Endometrial microvascular endothelial cells (primary cell): ENCODE measurements around the gene ITPRID1. TPM values are rescaled to one million over a fixed set of nuclear protein-coding genes. Genes with fewer than 3 reads are reported as not detected.
"Not testable (repeated sequence)": the region's sequence is repeated elsewhere in the genome, so short reads cannot be mapped to it uniquely, and the experiment has no call there.

ENCODE experiments used
- in situ Hi-C: cut with HindIII; loops from 2 replicates; pipeline ENCODE4 v1.10.0; 2017; ENCODE audit warnings: low sequenced_read_pairs, low pct_unique_long_range_greater_than_20kb; ENCODE audit errors: inconsistent ontology term
- total RNA-seq: library from RNA; depleted of rRNA; stranded (reverse); fragments of >200 nt; gene quantifications from one replicate; pipeline ENCODE4 v1.2.3, GENCODE V29; 2015; ENCODE audit errors: inconsistent ontology term

The ITPRID1 gene
- total RNA-seq, 1 donor from 2014 or later = not detected

DNA sequence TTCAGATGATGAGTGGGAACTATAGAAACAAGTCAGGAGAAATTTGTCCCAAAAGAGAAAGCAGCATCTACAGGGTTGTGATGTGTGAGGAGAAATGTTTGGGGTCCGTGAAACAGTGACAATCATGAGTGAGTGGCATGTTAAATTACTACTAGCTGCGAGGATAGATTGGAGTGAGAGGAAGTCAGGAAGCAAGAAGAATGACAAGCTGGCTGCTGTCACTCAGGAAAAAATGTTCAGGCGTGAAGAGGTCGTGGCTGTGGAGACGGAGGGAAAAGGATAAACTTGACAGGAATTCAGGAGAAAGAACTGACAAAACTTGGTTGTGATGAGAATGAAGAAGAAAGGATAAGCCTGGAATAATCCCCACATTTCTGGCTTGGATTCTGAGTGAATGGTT, 5.1 kb upstream of the ITPRID1 start:
- in situ Hi-C loops = no loop called here

DNA sequence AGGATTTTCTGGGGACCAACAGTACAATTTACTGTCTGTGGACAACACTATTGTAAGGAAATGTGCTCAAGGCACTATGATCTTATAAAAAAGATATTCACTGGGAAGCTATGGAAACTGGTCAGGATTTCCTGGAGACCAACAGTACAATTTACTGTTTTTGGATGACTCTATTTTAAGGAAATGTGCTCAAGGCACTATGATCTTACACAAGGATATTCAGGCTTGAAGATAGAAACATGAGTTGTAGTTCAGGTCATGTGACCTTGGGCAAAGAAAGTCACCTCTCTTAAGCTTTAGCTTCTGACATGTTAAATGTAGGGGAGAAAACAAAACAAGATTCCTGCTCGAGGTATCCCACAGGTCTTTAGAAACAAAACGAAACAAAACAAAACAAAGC, 1.7 kb upstream of the ITPRID1 start:
- in situ Hi-C loops = no loop called here

DNA sequence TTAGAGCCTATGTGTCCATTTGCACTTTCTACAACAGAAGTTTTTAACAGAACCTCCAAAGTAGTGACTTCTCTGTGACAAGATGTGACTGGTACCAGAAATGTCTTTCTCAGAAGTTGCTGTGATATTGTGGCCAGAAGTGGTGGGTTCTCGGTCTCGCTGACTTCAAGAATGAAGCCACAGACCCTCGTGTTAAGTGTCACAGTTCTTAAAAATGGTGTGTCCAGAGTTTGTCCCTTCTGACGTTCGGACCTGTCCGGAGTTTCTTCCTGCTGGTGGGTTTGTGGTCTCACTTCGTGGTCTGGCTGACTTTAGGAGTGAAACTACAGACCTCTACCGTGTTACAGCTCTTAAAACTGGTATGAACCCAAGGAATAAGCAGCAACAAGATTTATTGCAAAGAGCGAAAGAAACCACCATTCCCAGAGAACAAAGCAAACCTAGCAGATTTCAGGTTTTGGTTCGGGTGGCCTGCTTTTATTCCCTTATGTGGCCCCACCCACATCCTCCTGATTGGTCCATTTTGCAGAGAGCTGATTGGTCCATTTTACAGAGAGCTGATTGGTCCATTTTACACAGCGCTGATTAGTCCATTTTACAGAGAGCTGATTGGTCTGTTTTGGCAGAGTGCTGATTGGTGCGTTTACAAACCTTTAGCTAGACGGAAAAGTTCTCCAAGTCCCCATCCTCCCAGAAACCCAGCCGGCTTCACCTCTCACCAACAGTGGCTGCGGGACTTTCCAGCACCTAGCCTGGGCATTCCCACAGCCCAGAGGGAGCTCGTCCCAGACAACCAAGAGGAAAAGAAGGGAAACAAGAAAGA, 3.0 kb downstream of the ITPRID1 start:
- in situ Hi-C loops = no loop called here

DNA sequence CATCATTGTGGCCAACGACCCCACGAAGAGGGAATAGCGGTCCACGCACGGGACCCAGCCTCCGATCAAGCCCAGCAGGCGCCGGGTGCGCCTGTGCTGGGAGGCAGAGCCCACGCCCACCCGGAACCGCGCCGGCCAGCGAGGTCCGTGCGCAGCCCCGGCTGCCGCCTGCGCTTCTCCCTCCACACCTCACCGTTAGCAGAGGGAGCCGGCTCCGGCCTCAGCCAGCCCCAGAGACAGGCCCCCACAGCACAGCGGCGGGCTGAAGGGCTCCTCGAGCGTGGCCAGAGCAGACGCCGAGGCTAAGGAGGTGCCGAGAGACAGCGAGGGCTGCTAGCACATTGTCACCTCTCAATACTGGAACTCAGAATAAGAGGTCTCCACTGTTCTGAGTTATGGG, 3.6 kb downstream of the ITPRID1 start:
- in situ Hi-C loops = no loop called here

DNA sequence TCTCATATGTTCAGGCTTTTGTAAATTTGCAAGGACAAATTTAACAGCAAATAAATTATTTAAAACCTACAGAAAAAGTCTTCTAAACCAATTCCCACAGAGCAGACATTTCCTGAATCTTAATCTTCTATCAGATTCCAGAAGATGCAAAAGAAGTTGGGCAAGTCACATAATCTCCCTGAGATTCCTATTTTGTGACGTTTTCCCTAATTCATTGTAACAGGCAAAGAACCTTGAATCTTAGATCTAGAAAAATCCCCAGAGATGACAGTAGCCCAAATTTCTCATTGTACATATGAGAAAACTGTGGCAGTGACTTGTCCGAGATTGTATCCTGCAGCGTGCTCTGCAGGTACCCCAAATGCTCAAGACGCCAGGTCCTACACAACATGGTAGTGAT, 4.9 kb downstream of the ITPRID1 start:
- in situ Hi-C loops = no loop called here

DNA sequence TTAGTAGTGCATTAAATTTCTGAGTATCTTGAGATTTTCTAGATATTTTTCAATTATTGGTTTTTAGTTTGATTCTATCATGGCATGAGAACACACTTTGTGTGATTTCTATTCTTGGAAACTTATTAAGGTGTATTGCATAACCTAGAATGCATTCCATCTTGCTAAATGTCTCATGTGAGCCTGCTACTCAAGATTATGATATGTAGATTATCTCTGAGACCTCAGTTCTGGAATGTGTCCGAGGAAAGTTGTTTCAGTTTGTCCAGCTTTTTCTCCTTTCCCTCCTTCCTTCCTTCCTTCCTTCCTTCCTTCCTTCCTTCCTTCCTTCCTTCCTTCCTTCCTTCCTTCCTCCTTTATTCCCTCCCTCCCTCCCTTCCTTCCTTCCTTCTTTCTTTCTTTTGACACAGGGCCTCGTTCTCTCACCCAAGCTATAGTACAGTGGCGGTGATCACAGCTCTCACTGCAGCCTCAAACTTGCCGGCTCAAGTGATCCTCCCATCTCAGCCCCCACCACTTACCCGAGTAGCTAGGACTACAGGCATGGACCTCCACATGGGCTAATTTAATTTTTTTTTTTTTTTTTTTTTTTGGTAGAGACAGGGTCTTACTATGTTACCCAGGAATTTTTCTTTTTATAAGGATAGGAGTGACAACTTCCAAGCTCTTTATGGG, 7.6 kb downstream of the ITPRID1 start:
- in situ Hi-C loops = no loop called here

DNA sequence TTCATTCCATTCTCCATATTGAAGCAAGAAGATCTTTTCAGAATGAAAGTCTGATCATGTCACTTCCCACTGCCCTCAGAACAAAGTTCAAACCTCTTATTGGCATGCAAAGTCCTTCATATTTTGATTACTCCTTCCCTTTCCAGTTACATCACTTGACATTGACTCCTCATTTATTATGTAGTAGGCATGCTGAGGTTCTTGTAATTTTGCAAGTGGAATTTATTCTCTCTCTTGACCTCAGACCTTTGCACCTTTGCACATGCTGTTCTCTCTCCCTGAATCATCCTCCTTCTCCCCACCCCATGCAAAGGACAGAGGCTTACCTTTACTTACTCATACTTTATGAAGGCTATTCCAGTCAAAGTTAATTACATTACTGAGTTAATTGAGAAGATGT, 13.0 kb downstream of the ITPRID1 start:
- in situ Hi-C loops = no loop called here

DNA sequence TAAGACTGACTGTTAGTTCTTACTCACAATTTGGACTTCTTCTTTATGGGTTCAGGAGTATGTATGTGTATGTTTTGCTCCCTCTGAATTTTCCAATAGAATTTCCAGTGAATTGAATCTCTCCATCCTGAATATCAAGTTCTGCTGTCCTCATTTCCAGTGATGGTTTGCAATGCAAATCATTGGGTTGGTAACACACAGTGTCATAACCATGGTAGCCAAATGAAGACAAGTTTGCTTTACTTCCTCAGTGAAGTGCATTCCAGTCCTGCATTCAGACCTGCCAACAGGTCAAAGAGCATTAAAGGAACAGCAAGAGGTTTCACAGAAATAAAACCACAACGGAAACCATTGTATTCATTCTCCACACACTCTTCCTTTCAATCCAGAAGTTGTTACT, 15.2 kb downstream of the ITPRID1 start:
- in situ Hi-C loops = no loop called here

DNA sequence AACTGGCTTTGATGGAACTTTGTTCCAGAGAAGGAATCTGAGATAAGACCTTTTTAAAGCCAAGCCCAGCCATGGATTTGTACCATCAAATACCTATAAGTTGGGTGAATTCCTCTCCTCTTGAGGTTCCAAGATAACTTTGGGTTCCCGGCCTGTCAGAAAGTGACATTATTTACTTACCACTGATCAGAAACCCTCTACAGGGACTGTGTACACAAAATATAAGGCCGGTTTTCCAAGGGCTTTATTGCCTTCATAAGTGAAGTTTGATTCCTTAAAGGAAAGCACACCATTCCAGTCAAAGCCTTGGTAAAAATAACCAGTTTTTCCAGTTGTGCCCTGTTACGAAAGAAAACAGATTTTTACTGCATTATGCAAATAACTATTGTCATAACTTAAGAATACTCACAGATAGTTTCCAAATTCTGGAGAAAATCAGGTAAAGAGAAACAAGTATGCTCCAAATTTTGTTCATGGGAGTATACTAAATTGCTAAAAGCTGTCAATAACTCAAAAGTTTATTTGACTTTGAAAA, 26.8 kb downstream of the ITPRID1 start:
- in situ Hi-C loops = not testable (repeated sequence)

DNA sequence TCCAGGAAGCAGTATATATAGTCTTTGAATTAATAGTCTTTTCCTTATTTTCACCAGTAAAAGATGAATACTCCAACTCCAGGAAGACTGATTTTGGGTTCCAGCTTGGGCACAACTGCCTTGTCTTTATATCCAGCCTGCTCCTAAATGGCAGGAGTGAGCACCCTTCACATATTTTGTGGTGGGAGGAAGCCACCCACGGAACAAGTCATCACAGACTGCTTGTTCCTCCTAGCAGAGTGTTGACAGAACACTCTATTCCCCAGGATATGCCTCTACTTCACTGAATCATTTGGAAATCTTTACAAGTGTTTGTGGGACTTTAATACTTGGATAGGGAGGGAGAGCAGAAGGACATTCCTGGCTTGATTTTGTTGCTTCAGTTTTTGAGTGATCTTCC, 31.7 kb downstream of the ITPRID1 start:
- in situ Hi-C loops = no loop called here

DNA sequence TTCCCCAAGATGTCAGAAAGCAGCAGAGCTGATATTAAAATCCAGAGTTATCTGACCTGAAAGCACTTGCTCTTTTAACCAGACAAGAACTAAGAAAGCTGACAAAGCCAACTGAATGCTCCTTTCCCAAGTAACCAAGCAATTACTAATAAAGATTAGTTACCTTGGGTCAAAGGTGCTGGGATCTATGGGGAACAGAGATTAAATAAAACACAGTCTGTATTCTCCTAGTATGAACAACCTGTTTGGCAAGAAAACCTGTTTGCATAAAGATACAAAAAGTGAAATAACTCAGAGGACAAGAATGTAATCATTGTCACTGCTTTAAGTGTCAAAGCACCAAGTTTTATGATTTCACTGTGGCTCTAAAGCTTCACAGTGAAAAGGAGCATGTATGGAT, 35.7 kb downstream of the ITPRID1 start:
- in situ Hi-C loops = no loop called here

DNA sequence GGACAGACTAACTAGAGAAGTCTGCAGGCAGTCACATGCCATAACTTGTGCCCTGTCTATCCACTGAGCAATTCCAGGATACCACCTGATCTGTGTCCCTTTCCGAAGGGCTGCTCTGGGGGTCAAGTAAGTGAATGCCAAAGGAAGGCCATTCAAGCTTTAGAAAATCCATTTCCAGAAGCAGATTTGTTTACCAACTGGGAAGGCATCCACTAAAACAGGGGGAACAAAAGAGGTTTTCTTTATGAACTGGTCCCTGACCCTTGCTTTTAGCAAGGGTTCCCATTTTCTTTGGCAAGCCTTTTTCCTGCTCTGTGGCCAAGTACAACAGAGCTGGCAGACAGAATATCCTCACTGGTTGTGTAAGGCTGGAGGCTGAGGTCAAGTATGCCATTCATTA, 36.5 kb downstream of the ITPRID1 start:
- in situ Hi-C loops = no loop called here

DNA sequence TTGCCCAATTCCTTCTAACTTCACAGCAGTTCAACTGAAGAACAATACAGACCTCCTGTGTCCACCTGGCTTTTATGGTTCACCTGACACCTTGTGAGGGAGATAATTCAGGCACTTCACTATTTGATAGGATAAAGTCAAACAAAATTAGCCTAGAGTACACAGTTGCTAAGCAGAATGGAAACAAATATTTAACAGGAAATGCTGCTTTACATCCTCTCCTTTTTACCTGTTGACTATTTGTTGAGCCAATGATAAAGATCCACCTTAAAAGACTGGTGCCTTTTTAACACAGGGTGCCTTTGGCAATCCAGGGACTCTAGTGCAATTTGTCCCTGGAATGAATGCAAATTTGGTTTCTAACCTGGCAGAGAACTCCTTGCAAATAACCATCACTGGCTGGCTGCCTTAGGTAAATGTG, 39.8 kb downstream of the ITPRID1 start:
- in situ Hi-C loops = no loop called here

DNA sequence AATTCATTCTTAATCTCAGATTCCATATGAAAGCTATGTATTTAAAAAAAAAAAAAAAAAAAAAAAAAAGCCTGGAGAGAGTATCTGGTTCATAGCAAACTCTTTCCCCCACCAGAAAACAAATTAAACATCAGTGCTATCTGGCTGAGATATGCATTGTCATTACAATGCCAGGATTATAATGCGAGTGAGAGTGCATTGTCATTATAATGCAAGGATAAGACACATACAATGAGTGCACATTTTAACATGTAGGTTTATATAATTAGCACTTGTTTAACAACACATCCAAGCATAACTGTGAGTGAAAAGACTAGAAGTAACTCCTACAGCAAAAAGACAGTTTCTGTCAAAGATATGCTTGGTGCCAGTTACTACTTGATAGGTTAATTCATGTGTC, 48.1 kb downstream of the ITPRID1 start:
- in situ Hi-C loops = no loop called here

DNA sequence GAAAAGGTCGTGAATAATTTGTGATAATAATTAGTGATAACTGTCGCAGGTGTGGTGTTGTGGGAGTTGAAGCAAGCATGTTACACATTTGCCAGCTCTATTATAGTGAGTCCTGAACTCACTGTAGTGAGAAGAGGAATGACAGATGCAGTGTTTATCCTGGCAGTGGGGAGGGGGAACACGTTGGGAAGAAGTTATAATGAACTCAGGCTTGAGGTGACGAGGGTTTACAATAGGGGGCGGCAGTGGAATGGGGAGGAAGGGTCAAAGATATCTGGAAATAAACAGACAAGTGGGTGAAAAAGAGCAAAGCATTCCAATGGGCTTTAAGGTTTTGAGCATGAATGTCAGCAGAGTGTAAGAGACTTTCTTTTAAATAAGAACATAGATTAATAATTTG, 49.6 kb downstream of the ITPRID1 start:
- in situ Hi-C loops = no loop called here

DNA sequence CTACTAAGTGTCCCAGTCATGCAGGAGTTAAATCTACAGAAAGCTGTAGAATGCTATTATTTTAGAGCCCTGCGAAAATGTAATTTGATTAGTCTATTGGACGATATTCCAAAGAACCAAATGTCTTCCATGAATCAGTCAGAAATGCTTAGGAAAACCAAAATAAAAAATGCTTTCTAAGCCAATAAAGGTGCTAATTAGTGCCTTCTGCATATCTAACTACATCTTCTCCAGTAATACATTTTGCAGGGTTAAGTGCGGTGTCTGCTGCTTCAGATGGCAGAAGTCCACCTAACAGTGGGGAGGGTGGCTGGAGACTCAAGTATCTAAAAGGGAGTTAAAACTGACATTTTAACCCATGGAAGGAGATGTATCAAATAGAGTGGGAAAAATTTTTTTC, 50.1 kb downstream of the ITPRID1 start:
- in situ Hi-C loops = no loop called here

DNA sequence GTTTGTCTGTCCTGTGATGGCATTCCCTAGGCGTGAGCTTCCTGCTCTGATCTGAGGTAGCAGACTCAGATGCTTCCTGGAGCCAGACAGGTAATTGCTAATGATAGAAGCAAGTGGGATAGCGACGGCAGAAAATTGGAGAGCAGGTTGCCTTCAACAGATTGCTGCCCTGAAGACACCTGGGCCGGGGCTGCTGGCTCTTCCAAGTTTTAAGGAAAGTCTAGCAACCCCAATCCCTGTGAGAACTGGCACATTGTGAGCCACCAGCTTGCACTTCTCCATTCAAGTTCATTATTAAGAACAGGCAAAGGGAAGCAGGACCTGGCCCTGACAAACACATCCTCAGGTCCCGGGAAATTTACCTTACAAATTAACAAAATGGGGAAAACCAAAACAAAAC, 50.8 kb downstream of the ITPRID1 start:
- in situ Hi-C loops = no loop called here

DNA sequence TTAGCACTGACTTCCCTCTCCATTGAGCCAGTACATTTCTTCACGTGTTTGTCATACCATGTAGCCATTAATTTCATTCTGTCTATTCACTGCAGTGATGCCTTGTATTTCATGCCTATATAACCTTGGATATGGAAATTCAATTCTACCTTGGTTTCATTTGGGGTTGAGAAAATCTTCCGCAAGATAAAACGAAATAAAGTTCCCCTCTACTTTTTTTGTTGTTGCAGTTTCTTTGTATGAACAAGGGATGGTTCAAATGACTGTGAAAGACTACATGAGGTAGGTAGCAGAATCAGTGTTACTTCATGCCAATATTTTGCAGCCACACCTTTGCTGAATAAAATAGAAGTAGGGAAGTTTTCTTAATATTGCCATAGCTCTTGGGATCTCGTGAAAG, 55.6 kb downstream of the ITPRID1 start:
- in situ Hi-C loops = no loop called here

DNA sequence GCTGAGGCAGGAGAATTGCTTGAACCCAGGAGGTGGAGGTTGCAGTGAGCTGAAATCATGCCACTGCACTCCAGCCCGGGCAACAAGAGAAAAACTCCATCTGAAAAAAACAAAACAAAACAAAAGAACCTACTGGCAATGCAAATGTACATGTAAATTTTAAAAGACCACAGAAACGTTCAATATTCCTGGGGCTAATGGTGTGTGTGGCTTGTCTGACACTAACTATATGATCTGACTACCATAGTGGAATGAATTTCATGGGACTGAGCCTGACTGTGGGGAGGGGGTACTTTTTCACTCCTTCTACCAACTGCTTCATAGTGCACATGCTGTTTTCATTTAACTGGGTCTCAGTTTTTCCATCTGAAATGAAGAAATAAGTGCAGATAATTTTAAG, 69.6 kb downstream of the ITPRID1 start:
- in situ Hi-C loops = no loop called here

DNA sequence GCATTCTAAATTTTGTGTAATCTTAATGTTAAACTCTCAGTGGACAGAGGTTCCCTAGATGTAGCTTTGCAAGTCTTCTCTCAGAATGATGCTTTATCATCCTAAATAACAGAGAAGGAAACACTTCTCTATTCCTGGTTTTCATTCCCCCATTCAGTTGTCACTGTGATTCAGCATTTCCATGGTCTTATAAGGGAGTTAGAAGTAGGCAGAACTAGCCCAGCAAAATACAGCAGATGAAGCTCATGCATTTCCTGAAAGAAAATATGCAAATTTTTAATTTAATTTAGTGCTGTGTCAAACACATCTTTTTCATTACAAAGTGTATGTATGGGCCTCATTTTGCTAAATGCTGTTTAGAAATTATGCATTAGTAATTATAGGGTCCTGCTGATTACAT, 70.1 kb downstream of the ITPRID1 start:
- in situ Hi-C loops = no loop called here
